GM19099 (cell line): ENCODE results near the gene DOCK4.

Experiments
- POLR2A ChIP-seq: IDR thresholded peaks from 3 replicates; pipeline ENCODE4 v1.6.1; 2011; ENCODE audit warnings: low read depth; ENCODE audit not compliant: insufficient read length; ENCODE audit errors: extremely low read depth

The DOCK4 gene

GRCh38 chr7:112138938-112139337 lies 67.3 kb downstream of the DOCK4 start:
- no peak for TF ChIP-seq POLR2A

GRCh38 chr7:112138325-112138852 lies 67.8 kb downstream of the DOCK4 start:
- no peak for TF ChIP-seq POLR2A

- TF ChIP-seq POLR2A, result no peak
These were observed 68.8 kb downstream of the DOCK4 start for GRCh38 chr7:112137141-112138101.

GRCh38 chr7:112136271-112137008 lies 69.8 kb downstream of the DOCK4 start:
- TF ChIP-seq POLR2A, result no peak

- no peak for TF ChIP-seq POLR2A
These were observed 70.4 kb downstream of the DOCK4 start for GRCh38 chr7:112135815-112136214.

GRCh38 chr7:112134039-112134438 lies 72.2 kb downstream of the DOCK4 start:
- no peak for TF ChIP-seq POLR2A

- no peak for TF ChIP-seq POLR2A
These were observed 72.9 kb downstream of the DOCK4 start for GRCh38 chr7:112133328-112133727.

GRCh38 chr7:112132051-112132694 lies 74.0 kb downstream of the DOCK4 start:
- TF ChIP-seq POLR2A, result no peak

GRCh38 chr7:112130729-112131410 lies 75.3 kb downstream of the DOCK4 start:
- no peak for TF ChIP-seq POLR2A

- no peak for TF ChIP-seq POLR2A
These were observed 76.4 kb downstream of the DOCK4 start for GRCh38 chr7:112129655-112130323.

- no peak for TF ChIP-seq POLR2A
These were observed 80.9 kb downstream of the DOCK4 start for GRCh38 chr7:112125250-112125649.

GRCh38 chr7:112124061-112124766 lies 82.0 kb downstream of the DOCK4 start:
- TF ChIP-seq POLR2A, result no peak

GRCh38 chr7:112122798-112123197 lies 83.4 kb downstream of the DOCK4 start:
- no peak for TF ChIP-seq POLR2A
